ENCODE results near the gene NT5C3B. TPM values are rescaled to one million over a fixed set of nuclear protein-coding genes. Genes with fewer than 3 reads are reported as not detected.

The NT5C3B gene
- total RNA-seq, 4 donors from 2014 or later, result 64.8 to 95.6 (median 70.1) TPM

DNA sequence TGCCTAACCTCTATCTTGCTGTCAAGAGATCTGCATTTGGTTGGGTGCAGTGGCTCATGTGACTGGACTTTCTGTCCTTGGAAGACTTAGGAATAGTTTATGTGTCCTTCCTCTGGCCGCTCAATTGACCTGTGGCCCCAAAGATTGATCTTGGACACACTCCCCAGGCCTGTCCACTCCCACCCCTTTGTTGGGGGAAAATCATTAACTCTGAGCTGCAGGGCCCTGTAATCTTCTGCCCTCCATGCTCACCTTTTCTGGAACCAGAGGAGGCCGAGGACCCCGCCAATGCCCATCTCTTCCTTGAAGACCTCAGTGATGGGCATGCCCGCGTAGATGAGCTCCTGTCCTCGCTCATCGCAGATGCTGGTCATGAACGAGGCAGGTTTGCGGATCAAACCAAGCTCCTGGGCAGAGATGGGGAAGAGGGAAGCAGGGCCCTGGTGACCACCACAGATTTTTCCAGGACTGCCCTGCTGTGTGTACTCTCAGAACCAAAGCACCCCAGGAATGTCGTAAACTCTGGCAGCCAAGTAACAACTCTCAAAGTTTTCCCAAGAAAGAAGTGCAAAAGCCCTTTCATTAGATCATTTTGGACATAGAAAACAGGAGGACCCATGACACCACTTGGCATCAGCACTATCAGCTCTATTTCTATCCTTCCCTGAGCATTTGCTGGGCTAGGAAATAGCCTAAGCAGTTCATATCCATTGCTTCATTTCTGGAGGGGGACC lies 37.7 kb upstream of the NT5C3B start:
- no peaks in the 10 kb centered on the region for H3K27me3 ChIP-seq
- no peaks in the 10 kb centered on the region for H3K9me3 ChIP-seq
- H3K4me1 ChIP-seq, result no peaks in the 10 kb centered on the region
- H3K4me3 ChIP-seq, result no peak overlapping the region
- H3K36me3 ChIP-seq, result peaks cover 45 to 90% (median 83%) of the 10 kb centered on the region in 4 donors
- intact Hi-C loops (cut with DNase I), result no loop called here
- 96% methylated on average over 10 of the region's 10 CpGs for WGBS
- no peak overlapping the region for H3K27ac ChIP-seq (replicated peaks in 1 of 4)
- TF ChIP-seq POLR2A (IDR thresholded peaks at IDR 0.05; ENCODE audit: low read depth), result no peak
- TF ChIP-seq, protein P1, sequence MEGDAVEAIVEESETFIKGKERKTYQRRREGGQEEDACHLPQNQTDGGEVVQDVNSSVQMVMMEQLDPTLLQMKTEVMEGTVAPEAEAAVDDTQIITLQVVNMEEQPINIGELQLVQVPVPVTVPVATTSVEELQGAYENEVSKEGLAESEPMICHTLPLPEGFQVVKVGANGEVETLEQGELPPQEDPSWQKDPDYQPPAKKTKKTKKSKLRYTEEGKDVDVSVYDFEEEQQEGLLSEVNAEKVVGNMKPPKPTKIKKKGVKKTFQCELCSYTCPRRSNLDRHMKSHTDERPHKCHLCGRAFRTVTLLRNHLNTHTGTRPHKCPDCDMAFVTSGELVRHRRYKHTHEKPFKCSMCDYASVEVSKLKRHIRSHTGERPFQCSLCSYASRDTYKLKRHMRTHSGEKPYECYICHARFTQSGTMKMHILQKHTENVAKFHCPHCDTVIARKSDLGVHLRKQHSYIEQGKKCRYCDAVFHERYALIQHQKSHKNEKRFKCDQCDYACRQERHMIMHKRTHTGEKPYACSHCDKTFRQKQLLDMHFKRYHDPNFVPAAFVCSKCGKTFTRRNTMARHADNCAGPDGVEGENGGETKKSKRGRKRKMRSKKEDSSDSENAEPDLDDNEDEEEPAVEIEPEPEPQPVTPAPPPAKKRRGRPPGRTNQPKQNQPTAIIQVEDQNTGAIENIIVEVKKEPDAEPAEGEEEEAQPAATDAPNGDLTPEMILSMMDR (IDR thresholded peaks at IDR 0.05), result no peak
- TF ChIP-seq EP300 (IDR thresholded peaks at IDR 0.05), result no peak
- no peak for TF ChIP-seq POLR2AphosphoS5 (IDR thresholded peaks at IDR 0.05)
- DNase-seq (ENCODE audit: extremely low spot score), result no peak

DNA sequence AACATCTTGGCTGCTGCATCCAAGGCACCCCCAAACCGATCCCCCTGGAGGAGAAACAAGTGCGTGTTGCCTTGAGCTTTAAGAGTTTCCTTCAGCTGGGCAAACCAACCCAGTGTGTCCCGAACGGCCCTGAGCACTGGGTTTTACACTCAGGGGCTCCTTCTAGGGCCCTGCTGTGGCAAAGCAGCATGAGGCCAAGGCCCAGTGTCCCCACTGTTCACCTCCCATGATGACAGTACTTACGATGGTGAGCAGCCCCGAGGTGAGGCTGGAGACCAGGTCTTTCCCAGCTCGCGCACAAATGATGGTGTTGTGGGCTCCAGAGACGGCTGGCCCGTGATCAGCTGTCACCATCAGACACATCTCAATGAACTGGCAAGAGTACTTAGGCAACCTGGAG lies 35.8 kb upstream of the NT5C3B start:
- TF ChIP-seq POLR2AphosphoS5 (IDR thresholded peaks at IDR 0.05), result no peak
- no peak for TF ChIP-seq POLR2A (IDR thresholded peaks at IDR 0.05; ENCODE audit: low read depth)
- TF ChIP-seq, protein P1 (IDR thresholded peaks at IDR 0.05), result no peak
- TF ChIP-seq EP300 (IDR thresholded peaks at IDR 0.05), result no peak
- intact Hi-C loops (cut with DNase I), result no loop called here
- WGBS, result 87% methylated on average over 4 of the region's 10 CpGs
- Histone ChIP-seq H3K9me3 (no peaks in the 10 kb centered on the region), H3K27me3 (no peaks in the 10 kb centered on the region), H3K4me1 (no peaks in the 10 kb centered on the region), H3K4me3 (no peak overlapping the region), H3K27ac (replicated peaks in 1 of 4) (no peak overlapping the region), H3K36me3 (peaks cover 31 to 87% (median 80%) of the 10 kb centered on the region in 4 donors)
- DNase-seq (ENCODE audit: extremely low spot score), result no peak

DNA sequence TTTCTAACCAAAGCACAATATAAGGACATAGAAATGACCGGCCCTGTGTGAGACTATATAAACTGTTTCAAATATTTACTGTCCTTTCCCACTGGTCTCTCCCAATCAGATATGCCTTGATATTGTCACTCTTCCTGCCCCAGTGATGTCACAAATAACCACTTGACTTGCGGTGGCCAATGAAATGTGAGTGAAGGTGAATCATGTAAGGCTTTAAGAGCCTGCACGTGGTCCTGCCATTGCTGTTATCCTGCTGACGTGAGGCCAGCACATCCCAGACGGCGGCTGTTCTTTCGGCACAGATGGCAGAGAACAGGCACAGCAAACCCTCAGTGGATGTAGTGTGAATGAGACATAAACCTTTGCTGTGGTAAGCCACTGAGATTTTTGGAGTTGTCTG lies 34.6 kb upstream of the NT5C3B start:
- H3K27me3 ChIP-seq, result no peaks in the 10 kb centered on the region
- no peak overlapping the region for H3K4me3 ChIP-seq
- DNase-seq (ENCODE audit: extremely low spot score), result no peak
- TF ChIP-seq POLR2A (IDR thresholded peaks at IDR 0.05; ENCODE audit: low read depth) (no peak), EP300 (IDR thresholded peaks at IDR 0.05) (no peak), POLR2AphosphoS5 (IDR thresholded peaks at IDR 0.05) (no peak)
- TF ChIP-seq, protein P1 (IDR thresholded peaks at IDR 0.05), result no peak
- H3K4me1 ChIP-seq, result peaks cover 0 to 1% (median 0%) of the 10 kb centered on the region in 4 donors
- 88% methylated on average over 7 of the region's 7 CpGs for WGBS
- H3K9me3 ChIP-seq, result no peaks in the 10 kb centered on the region
- H3K27ac ChIP-seq (replicated peaks in 1 of 4), result no peak overlapping the region
- H3K36me3 ChIP-seq, result peaks cover 31 to 84% (median 76%) of the 10 kb centered on the region in 4 donors
- intact Hi-C loops (cut with DNase I), result no loop called here

DNA sequence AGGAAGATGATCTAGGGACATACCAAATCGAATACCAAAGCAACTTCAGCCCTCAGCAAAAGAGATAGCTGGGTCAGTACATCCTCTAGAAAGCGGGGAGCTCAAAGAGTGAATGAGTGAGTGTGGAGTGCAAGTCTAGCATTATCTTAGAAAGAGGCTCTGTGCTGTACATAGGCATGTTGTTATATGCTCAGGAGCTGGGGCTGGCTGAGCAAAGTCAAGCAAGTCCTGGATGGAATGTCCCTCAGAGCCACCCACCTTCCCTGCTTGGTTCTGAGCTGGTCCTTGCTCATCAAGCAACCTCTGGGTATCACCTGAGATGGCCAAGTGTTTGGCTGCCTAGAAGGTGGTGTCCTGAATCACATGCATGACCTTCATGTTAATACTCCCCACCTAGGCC lies 34.1 kb upstream of the NT5C3B start:
- no peak for DNase-seq (ENCODE audit: extremely low spot score)
- Histone ChIP-seq H3K27ac (replicated peaks in 1 of 4) (no peak overlapping the region), H3K4me3 (no peak overlapping the region), H3K27me3 (no peaks in the 10 kb centered on the region), H3K4me1 (peaks cover 0 to 3% (median 2%) of the 10 kb centered on the region in 4 donors), H3K9me3 (no peaks in the 10 kb centered on the region), H3K36me3 (peaks cover 31 to 84% (median 76%) of the 10 kb centered on the region in 4 donors)
- no peak for TF ChIP-seq POLR2AphosphoS5 (IDR thresholded peaks at IDR 0.05)
- TF ChIP-seq POLR2A (IDR thresholded peaks at IDR 0.05; ENCODE audit: low read depth), result no peak
- TF ChIP-seq EP300 (IDR thresholded peaks at IDR 0.05), result no peak
- TF ChIP-seq, protein P1 (IDR thresholded peaks at IDR 0.05), result no peak
- WGBS, result 97% methylated on average over 2 of the region's 2 CpGs
- intact Hi-C loops (cut with DNase I), result no loop called here

Data from esophagus muscularis mucosa (tissue), 4 donors.